NCI-H82 treated with DMSO at 0.1 percent for 48 hours (cell line): Measurements from ENCODE around the gene TBX3.
A peak's percentile ranks its signal among the peaks of the same experiment; 100 is the strongest.

Experiments used
- DNase-seq: peaks from one replicate; lab custom pipeline; 2025; ENCODE audit not compliant: unreplicated experiment; lab: John Stamatoyannopoulos, UW

TBX3 gene

GRCh38 chr12:114668886-114669288 lies 15.1 kb downstream of the TBX3 start:
- no peak for DNase-seq

GRCh38 chr12:114668151-114668885 lies 15.7 kb downstream of the TBX3 start:
- DNase-seq = peak; percentile 52

GRCh38 chr12:114667669-114668150 lies 16.3 kb downstream of the TBX3 start:
- DNase-seq = no peak

GRCh38 chr12:114666746-114667668 lies 17.0 kb downstream of the TBX3 start:
- DNase-seq = no peak

- DNase-seq = no peak
Measured at GRCh38 chr12:114665411-114666260, 18.3 kb downstream of the TBX3 start.

- no peak for DNase-seq
Measured at GRCh38 chr12:114664651-114665320, 19.2 kb downstream of the TBX3 start.

- peak; percentile 26 for DNase-seq
Measured at GRCh38 chr12:114662512-114663177, 21.3 kb downstream of the TBX3 start.

GRCh38 chr12:114661245-114661644 lies 22.7 kb downstream of the TBX3 start:
- DNase-seq = no peak

- DNase-seq = no peak
Measured at GRCh38 chr12:114659084-114659483, 24.9 kb downstream of the TBX3 start.

GRCh38 chr12:114658002-114658441 lies 26.0 kb downstream of the TBX3 start:
- no peak for DNase-seq

- no peak for DNase-seq
Measured at GRCh38 chr12:114657597-114657920, 26.4 kb downstream of the TBX3 start.

- no peak for DNase-seq
Measured at GRCh38 chr12:114656906-114657596, 26.9 kb downstream of the TBX3 start.

- DNase-seq = no peak
Measured at GRCh38 chr12:114655934-114656749, 27.8 kb downstream of the TBX3 start.

- no peak for DNase-seq
Measured at GRCh38 chr12:114649585-114649984, 34.4 kb downstream of the TBX3 start.

- DNase-seq = no peak
Measured at GRCh38 chr12:114648711-114649110, 35.3 kb downstream of the TBX3 start.

GRCh38 chr12:114638790-114639435 lies 45.1 kb downstream of the TBX3 start:
- no peak for DNase-seq

GRCh38 chr12:114636723-114637480 lies 47.1 kb downstream of the TBX3 start:
- DNase-seq = no peak
